Iris pigment epithelial cell (primary cell): ENCODE results near the gene OR5K1.
A peak's percentile ranks its signal among the peaks of the same experiment; 100 is the strongest.

Experiments
- DNase-seq: peaks from one replicate; pipeline ENCODE4 v3.0.0-alpha.2; 2011; ENCODE audit warnings: low read depth

The OR5K1 gene

DNA sequence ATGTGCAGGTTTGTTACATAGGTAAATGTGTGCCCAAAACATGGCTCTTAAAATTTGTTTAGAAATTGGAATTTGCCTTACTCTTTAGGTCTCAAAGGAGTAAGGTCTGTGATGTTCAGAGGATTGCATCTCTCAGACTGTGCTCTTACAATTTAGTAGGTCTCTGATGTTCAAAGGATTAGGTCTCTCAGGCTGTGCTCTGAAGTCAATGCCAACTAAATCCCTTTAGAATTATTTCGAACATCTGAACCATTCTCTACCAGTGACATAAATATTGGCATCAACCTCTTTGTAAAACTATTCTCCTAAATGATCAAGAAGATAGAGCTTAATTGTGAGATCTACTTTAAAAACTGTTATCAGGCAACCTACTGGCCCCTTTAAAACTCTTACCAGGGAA lies at the start of gene OR5K1:
TSS of gene OR5K1 (plus strand) at position 301 of the 400 bp plus-strand sequence. CDS start 6,376 bp downstream, outside the sequence.
- DNase-seq: no peak

DNA sequence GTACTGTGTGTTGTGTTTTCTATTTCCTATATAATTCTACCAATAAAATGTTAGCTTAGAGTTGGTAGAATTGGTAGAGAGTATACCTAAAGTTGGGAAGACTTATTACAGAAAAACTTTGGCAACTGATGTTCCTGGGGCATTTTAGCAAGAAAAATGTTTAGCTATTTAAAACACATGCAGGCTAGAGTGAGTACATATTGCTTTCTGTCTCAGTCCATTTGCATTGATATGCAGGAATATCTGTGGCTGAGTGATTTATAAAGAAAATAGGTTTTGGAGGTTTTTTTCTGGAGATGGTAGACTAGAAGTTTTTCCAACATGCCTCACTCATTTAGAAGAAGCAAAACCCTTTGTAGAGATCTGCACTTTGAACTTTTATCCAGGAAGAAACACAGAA lies 30.4 kb upstream of the OR5K1 start:
- no peak for DNase-seq

DNA sequence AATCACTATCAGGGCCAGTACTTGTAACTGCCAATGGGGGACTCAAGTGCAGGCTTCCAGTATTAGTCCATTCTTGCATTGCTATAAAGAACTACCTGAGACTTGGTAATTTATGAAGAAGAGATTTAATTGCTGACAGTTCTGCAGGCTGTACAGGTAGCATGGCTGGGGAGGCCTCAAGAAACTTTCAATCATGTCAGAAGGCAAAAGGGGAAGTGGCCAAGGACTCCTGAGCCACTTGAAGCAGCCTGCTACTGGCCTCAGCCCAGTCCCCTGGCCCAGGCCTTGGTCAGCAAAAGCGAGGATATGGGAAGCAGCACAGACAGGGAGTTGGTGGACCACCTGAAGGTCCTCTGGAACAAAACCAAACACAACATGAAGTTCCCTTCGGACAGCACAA lies 29.2 kb upstream of the OR5K1 start:
- DNase-seq: no peak

DNA sequence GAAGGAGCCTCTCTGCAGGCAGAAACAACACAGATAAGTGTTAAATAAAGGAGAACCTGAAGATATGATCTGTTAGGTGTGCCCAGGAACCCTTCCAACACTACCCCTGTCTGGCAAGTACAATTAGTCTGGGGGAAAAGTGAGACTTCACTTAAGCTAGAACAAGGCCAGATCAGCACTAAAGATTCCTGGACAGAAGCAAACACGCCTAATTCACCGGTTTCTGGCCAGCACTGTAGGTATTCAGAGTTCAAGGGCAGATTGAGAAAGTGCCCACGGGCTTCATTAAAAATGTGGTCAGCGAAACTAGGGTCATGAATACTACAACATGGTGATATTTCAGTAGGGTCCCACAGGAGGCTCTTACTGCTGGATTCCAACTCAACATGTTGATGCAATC lies 28.6 kb upstream of the OR5K1 start:
- no peak for DNase-seq

DNA sequence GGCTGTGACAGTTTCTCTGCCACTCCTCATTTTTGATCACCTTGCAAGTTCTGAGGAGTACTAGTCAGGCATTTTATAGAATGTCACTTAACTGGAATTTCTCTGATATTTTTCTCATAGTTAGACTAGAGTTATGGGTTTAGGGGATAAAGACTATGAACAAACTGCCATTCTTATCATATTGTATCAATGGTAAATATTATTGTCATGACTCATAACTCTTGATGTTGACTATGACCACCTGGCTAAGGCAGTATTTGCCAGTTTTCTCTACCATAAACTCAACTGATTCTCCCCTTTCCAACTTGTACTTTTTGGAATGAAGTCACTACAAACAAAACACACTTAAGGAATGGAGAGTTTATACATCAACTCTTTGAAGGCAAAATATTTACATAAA lies 22.7 kb upstream of the OR5K1 start:
- DNase-seq: no peak

DNA sequence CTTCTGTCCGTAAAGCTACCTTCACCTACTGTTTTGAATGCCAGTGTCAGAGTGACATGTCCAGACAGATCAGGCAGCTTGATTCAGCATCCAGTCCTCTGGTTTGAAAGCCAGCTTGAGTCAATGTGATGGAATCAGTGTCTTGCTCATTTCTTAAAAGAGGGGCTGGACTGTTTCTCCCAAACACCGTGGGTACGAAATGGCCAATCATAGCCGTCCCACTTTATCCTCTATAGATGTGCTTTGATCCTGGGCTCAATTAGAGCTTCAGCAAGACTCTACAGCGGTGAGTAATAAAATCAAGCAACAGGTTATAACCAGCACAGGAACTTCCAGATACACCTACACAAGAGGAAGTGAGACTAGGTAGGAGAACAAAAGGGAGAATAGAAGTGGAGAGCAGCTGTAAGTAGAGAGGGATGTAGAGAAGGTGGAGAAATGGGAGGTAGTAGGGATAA lies 17.0 kb upstream of the OR5K1 start:
- DNase-seq: no peak

DNA sequence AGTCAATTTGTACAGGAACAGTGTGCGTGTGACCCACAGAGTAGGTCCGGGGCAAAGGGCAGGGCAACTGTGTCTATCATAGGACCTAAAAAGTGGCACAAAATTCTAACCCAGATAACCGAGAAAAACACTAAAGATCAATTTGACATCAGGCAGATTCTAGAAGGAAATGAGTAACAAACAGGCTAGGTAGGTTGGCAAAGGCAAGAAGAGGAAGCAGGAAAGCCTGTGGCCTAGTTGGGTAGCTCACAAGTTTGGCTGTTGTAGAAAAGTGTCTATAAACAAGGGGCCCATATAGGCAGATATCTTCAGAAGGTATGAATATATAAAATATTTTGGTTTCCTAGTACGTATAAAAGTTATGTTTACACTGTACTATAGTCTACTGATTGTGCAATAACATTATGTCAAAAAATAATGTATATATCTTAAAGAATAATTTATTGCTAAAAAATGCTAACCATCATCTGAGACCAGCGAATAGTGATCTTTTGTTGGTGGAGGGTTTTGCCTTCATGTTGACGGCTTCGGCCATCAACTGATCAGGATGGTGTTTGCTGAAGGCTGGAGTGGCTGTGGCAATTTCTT lies 13.3 kb upstream of the OR5K1 start:
- DNase-seq: no peak

DNA sequence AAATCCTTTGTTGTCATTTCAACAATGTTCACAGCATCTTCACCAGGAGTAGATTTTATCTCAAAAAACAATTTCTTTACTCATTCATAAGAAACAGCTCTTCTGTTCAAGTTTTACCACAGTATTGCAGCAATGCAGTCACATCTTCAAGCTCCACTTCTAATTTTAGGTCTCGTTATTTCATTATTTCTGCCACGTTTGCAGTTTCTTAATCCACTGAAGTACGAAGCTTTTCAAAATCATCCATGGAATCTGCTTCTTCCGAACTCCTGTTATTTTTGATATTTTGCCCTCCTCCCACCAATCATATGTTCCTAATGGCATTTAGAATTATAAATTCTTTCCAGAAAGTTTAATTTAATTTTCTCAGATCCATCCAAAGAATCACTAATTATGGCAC lies 12.6 kb upstream of the OR5K1 start:
- DNase-seq: no peak

DNA sequence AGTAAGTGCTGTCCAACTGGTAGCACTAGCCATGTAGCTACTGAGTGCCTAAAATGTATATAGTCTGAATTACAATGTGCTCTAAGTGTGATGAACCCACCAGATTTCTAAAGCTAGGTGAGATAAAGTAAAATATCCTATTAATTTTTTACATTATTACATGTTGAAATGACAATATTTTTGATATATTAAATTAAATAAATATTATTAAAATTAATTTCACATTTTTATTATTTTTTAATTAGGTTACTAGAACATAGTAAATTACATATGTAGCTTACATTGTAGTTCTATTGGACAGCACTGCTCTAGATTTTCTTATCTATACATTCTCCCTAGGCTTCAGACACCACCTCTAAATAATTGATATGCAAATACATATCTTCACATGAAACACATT lies 9.2 kb upstream of the OR5K1 start:
- no peak for DNase-seq

DNA sequence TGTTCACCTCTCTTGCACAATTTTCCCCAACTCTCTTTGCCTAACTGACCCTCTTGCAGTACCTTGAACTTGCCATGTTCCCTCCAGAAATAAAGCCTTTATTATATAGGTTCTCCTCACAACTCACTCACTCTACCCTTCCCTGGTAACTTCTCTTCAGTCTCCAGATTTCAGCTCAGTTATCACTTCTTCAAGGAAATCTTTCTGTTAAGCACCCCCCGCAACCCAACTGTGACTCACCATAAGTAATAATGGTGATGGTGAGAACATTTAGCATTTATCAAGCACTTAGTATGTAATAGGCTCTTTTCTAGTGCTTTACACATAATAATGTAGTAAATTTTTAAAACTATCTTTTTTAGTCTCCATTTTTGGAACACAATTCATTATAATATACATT lies 8.1 kb upstream of the OR5K1 start:
- peak; percentile 1 for DNase-seq

DNA sequence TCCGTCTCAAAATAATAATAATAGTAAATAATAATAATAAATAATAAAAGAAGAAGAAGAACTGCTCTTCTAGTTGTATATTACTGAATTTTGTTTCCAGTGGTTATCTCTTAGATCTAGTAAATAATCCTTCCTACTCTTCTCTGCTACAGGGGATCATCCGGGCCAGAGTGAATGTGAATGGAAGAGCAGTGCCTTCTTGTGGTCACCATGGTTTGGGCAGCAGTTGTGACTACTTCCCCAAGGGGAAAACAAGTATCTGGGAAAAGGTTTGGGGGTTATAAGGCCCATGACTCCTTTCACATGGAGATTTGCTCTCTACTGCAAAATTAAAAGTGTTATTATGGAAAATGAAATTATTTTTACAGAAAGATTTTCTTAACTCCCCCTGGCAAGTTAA lies 5.5 kb upstream of the OR5K1 start:
- DNase-seq: no peak

DNA sequence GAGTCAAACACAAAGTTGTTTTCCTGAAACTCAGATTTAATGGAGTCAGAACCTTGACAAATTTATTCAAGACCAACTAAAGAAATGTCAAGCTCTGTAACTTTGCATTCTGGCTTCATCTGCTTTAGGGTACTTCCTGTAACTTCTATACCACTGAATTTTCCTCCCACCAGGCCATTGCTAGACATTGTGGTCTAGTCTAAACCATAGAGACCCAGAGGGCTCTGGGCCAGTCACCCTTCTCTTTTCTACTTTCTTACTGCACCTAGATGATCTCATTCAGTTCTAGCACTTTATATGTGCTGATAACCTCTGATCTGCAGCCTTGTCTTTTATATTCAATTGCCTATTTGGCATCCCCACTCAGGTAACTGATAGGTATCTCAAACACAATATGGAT lies 2.8 kb upstream of the OR5K1 start:
- DNase-seq: no peak

DNA sequence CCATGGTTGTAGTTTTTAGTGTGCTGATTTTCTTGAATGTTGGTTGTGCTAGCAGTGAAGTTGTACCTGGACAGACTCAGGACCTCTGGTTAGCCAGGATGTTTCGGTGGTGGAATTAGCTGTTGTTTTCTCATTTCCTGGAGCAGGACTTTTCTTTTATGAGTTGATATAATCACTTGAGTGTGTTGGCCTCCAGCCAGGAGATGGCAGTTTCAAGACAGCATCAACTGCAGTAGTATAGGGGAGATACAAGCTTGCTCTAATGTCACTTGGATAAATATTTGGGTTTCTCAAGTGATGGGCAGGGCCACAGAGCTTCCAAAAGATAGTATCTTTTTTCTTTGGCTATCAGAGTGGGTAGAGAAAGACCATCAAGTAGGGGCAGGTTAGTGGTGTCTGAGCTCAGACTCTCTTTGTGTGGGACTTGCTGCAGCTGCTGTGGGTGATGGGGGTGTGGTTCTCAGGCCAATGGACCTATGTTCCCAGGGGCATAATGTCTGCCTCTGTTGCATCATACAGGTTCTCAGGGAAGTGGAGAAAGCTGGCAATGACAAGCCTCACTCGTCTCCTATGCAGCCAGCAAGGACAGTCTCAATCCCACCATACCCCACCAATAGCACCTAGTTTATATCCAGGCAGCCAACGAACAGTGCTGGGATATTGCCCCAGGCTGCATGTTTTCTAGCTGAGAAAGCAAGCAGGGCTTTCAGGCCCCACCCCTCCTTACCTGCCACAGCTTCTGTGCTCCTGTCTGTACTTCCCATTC lies 19.9 kb downstream of the OR5K1 start:
- DNase-seq: no peak

DNA sequence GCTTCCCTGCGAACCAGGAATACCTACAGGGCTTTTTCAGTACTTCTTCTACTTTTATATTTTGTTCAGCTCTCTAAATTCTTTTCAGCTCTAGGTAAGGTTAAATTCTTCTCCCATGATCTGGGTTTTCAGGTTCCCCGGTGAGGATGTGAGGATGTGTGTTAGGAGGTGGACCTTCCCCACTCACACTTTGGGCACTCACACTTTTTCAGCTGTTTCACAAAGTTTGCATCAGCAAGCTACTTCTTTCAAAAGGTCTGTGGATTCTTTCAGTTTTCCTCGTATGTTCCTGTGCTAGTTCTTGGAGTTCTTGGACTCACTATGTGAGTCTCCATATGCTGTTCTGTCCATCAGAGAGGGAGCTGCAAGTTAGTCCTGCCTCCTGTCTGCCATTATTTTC lies 20.6 kb downstream of the OR5K1 start:
- no peak for DNase-seq

DNA sequence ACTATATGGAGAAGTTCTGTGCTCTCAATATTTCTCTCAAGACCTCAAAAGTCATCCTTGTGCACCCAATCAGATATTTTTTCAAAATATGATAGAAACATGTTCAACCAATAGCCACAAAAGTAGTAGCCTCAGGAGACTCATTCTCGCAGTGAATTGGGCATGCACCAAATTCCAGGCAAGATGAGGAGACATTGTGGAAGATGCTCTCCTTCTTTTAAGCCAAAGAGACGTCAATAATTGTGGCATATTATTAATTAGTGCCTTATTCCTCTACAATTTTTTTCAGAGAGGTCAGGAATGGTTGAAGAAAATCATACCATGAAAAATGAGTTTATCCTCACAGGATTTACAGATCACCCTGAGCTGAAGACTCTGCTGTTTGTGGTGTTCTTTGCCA lies 34.4 kb downstream of the OR5K1 start, which contains the start of gene OR5K2:
TSS of gene OR5K2 (plus strand) at position 301 of the 400 bp plus-strand sequence. CDS start at position 301, 0 bp downstream.
- DNase-seq: no peak

DNA sequence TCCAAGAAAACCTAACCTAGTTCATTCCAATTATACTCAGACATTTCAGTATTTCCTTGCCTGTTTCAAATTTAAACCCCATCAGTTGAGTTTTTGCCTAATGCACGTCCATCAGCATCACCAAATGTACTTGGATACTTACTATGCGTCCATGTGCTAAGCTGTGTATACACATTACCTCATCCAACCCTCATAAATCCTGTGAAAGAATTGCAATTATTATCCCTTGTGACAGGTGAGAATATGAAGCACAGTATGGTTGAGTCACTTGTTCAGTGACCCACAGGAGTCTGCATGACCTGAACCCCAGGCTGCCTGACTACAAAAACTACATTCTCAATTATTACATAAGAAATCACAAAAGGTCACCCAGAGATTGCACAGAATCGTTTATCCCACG lies 37.0 kb downstream of the OR5K1 start:
- DNase-seq: no peak

DNA sequence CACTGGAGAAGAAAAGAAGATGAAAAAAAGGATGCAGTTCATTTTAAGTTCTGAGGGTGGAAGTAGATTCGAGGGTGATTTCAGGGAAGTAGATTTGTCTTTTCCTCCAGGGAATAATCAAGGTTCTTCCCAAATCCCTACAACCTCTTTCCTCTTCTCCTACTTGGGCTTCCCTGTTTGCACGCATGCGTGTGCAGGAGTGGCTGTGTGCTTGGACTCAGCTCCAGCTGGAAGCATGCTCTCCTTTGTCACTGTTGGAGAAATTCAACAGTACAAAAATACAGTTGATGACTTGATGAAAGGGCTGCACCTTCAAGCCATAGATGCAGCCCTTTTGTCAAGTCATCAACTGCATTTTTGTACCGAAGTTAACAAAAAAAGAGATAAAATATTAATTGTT lies 38.3 kb downstream of the OR5K1 start:
- no peak for DNase-seq

DNA sequence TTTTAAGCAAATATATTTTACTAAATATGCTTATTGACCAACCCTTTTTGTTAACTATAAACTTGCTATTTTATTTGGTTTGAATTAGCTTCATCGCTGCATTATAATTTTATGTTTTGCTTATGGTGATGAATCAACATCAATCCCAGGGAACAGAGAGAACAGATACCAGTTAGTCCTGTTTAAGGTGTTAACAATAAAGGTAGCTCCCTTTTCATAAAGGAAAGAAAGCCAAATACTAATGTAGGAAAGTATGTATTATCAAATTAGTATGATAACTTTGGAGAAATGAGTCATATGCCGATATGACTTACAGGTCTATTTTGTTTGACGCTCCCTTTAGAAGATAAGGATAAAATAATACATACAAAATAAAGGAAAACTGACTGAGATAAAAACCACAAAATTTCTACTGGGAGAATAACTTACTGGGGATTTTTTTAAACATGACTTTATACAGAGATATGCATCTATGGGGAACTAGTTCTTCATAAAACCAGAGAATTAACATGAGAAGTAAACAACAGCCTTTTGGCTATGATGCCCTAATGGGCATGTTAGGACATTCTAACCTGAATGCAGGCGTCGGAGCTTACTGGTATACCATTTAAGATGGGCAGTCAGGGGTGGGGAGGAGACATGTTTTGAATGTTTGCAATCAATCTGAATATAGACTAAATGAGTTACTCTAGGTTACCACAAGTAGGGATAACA lies 39.0 kb downstream of the OR5K1 start:
- DNase-seq: no peak

DNA sequence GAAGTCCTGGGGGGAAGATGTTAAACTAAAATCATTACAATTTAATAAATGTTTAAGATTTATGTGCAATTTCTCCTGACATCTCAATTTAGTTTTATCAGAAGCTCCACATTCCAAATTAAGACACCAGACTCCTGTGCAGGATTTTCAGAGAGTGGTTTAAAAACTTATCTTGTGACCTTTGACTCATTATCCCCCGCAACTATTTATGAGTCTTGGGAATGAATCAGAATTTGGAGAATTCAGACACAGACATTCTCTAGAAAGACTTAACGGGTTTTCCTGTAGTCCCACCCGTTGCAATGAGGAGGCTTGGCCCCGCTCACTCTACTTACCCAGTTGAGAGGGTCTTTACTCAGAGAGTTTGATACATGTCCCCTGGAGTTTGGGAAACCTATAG lies 41.5 kb downstream of the OR5K1 start:
- DNase-seq: peak; percentile 9

DNA sequence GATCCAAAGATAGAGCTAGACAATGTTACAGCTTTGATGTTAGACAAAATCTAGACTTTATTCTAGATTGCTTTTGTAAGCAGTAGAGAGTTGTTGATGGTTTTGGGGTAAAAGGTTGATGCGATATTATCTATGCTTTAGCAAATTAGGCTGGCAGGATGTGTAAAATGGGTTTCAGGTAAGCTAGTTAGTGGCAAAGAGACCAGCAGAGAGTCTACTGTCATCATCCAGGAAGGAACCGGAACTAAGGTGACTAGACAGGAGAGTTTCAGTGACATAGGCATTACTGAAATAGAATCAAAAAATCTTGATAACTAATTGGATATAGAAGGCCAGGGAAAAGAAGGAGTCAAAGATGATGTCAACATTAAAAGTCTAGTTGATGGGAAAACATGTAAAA lies 45.6 kb downstream of the OR5K1 start:
- no peak for DNase-seq

DNA sequence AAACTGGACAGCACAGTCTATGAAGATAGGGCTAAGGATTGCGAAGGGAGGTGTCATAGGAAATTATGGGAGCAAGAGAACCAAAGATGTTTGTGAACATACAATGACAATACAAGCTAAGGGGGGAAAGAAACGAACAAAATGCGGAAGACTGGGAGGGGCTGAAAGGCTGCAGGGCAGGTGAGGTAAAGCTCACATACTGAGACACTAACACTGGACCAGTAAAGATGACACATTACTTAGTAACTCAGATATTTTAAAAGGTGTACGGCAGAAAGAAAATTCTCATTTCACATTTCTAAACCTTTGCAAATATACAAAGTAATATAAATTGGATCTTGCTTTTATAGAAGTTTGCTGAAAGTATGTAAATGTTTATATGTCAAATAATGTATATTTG lies 49.6 kb downstream of the OR5K1 start:
- no peak for DNase-seq

DNA sequence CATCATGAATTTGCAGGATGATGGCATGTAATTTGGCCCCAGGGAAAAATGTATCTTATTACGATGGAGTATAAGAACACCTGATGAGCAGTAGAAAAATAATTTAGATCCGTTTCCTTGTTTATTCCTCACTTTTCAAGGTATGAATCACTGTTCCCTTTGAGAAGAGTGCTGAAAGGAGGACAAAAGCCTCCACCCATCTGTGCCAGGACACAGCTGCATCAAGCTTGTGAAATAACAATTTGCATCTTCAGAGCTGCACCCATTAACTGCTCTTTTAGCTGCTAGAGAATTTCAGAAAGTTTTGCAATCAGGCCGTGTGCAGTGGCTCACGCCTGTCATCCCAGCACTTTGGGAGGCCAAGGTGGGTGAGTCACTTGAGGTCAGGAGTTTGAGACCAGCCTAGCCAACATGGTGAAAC lies 50.1 kb downstream of the OR5K1 start:
- peak; percentile 77 for DNase-seq

DNA sequence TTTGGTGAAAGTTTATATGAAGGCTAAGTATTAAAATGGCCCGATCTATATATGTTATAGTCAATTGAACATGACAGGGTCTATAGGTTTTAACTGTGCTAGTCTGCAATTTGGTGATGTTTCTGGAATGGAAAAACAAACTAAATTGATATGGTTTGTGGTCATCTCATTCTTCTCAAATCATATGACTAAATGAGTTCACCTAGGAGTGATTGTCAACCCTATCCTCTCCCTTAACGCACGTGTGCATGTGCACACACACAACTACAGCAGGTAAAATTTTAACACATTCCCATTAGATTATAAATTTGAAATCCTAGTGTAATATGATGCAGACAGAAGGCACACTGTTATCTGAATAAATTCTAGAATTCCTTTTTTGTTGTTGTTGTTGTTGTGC lies 50.7 kb downstream of the OR5K1 start:
- no peak for DNase-seq
